Heart left ventricle (tissue), 16 donors: Measurements from ENCODE around the gene ARHGAP10. TPM values are rescaled to one million over a fixed set of nuclear protein-coding genes. Genes with fewer than 3 reads are reported as not detected.

Source experiments
- ATAC-seq, 4 donors: fragments of 200-7000 bp; cut with Tn5 transposase; one replicate each; pipeline ENCODE4 v1.9.1; 2020 to 2022; ENCODE audit warnings: moderate library complexity in 4 of 4, mild to moderate bottlenecking in 3 of 4, moderate number of reproducible peaks in 1 of 4
- DNase-seq, 5 donors: peaks; one replicate each; pipeline ENCODE4 v3.0.0-alpha.2; 2020
- H3K27ac ChIP-seq, 12 donors: fragments of 200-600 bp; sonication (generic) in 4 of 12; one replicate each; pipeline versions ENCODE4 v1.5.0 to v1.8.0; 2016 to 2022; ENCODE audit warnings: mild to moderate bottlenecking in 2 of 12
- H3K27me3 ChIP-seq, 9 donors: fragments of 200-600 bp; sonication (generic) in 2 of 9; one replicate each; pipeline versions ENCODE4 v1.5.1 to v1.8.0; 2016 to 2022; ENCODE audit warnings: mild to moderate bottlenecking in 3 of 9
- H3K36me3 ChIP-seq, 9 donors: fragments of 200-600 bp; sonication (generic) in 2 of 9; one replicate each; pipeline versions ENCODE4 v1.5.0 to v1.8.0; 2018 to 2022; ENCODE audit warnings: mild to moderate bottlenecking in 2 of 9
- H3K4me1 ChIP-seq, 12 donors: fragments of 200-600 bp; sonication (generic) in 4 of 12; one replicate each; pipeline versions ENCODE4 v1.5.0 to v1.8.0; 2016 to 2022; ENCODE audit warnings: mild to moderate bottlenecking in 3 of 12
- H3K4me3 ChIP-seq, 12 donors: fragments of 200-600 bp; sonication (generic) in 4 of 12; one replicate each; pipeline versions ENCODE4 v1.5.0 to v1.8.0; 2017 to 2022; ENCODE audit warnings: mild to moderate bottlenecking in 9 of 12, moderate library complexity in 4 of 12
- H3K9me3 ChIP-seq, 12 donors: fragments of 200-600 bp; sonication (generic) in 4 of 12; one replicate each; pipeline versions ENCODE4 v1.5.0 to v1.8.0; 2016 to 2022; ENCODE audit warnings: mild to moderate bottlenecking in 1 of 12
- CTCF ChIP-seq, 12 donors: fragments of 200-600 bp; sonication (generic) in 4 of 12; IDR thresholded peaks; one replicate each; pipeline versions ENCODE4 v1.5.0 to v1.8.0; 2018 to 2022; ENCODE audit warnings: antibody characterized with exemption in 12 of 12, mild to moderate bottlenecking in 5 of 12
- POLR2A ChIP-seq, 2 donors: fragments of 450-650 bp; IDR thresholded peaks; one replicate each; pipeline ENCODE4 v1.6.1; 2017; ENCODE audit warnings: antibody characterized with exemption in 2 of 2, mild to moderate bottlenecking in 2 of 2, moderate library complexity in 2 of 2
- WGBS, 4 donors: extraction: QIAGEN DNeasy Blood & Tissue Kit in 2 of 4; methylation state at CpG; one replicate each; pipeline versions ENCODE4 v1.1.5 to v1.1.7; 2013 to 2018; 5-methylcytosine and 5-hydroxymethylcytosine counted together
- intact Hi-C, 10 donors: fragments of 100-400 bp; cut with DNase I; formaldehyde crosslinking; loops; one replicate each; pipeline versions ENCODE4 v1.11.1 to v1.14.2; 2022
- polyA plus RNA-seq, 2 donors: library from polyadenylated mRNA; stranded (reverse); fragments of 200-250 nt; gene quantifications; one replicate each; pipeline ENCODE4 v1.2.3, GENCODE V29; 2013
- total RNA-seq, 9 donors: library from RNA; depleted of rRNA in 2 of 9; stranded (reverse); fragments of >200 nt in 2 of 9; fragmentation: NEBNext Ultra II Directional in 3 of 9; extraction: Animal tissue kit (Norgen Biotek cat#: 25700) in 3 of 9; gene quantifications; one replicate each; pipeline versions ENCODE4 v1.1.0 to v1.2.4, GENCODE V29; 2016 to 2023
- donor health status: ischemic (EF 13 %, LVEDD 7.1; RV severe dilation, severe dysfunction).
- donor health status: healthy with polysubstance abuse.
- donor health status: DM: no; HTN: yes; CAD: no.
- donor health status: DM: no; HTN: no; CAD: no.
- donor health status: ischemic (EF 25% LVEDD 6.9; RV normal size, moderate dysfunction).
- donor health status: ischemic (EF 25% LVEDD 5.7; RV mildly dilated, moderate dysfunction).
- donor health status: healthy.
- donor health status: DM: yes; HTN: yes; CAD: no.
- donor health status: ischemic (EF 35%, LVEDD 5.7; RV mildly dilated, moderate dysfunction).
- donor health status: nonischemic (EF 11% LVEDD 7.7; RV severe dilation, severe dysfunction).
- donor health status: DM: yes; HTN: yes; CAD: no.
- donor health status: PGD.
- donor health status: ischemic (EF 29% LVEDD 5.4; RV normal size, mild dysfunction).
- donor health status: nonischemic (EF 23%, LVEDD 6.1; RV moderate dilation, normal function).

The ARHGAP10 gene
- total and polyA plus RNA-seq, 11 donors, result 30.6 to 73.7 (median 51.7) TPM

- Histone ChIP-seq H3K27ac (peak overlapping the region in 1 of 12 donors; percentile 34), H3K4me3 (no peak overlapping the region), H3K9me3 (peaks cover 0 to 11% (median 0%) of the 10 kb centered on the region in 12 donors), H3K27me3 (no peaks in the 10 kb centered on the region), H3K36me3 (peaks cover 0 to 4% (median 0%) of the 10 kb centered on the region in 9 donors), H3K4me1 (peaks cover 0 to 30% (median 7%) of the 10 kb centered on the region in 12 donors)
- peak in 3 of 4 donors; percentile 28 to 57 (median 53) for ATAC-seq
- intact Hi-C loops, result no loop called here
- no peak for DNase-seq
- WGBS, 4 donors, result 56 to 66% (median 58%) methylated on average over 2 of the region's 2 CpGs
- TF ChIP-seq CTCF (IDR thresholded peaks at IDR 0.05) (no peak), POLR2A (IDR thresholded peaks at IDR 0.05) (no peak)
These were observed 298.4 kb downstream of the ARHGAP10 start for GRCh38 chr4:148030193-148030873.

GRCh38 chr4:148034813-148035212 lies 302.9 kb downstream of the ARHGAP10 start:
- no peak overlapping the region for H3K4me3 ChIP-seq
- peaks cover 0 to 4% (median 0%) of the 10 kb centered on the region in 9 donors for H3K36me3 ChIP-seq
- H3K27ac ChIP-seq, result no peak overlapping the region
- no peaks in the 10 kb centered on the region for H3K27me3 ChIP-seq
- DNase-seq (no peak), ATAC-seq (no peak)
- 41 to 49% (median 45%) methylated on average over 1 of the region's 1 CpG for WGBS, 4 donors
- intact Hi-C loops, result no loop called here
- TF ChIP-seq CTCF (IDR thresholded peaks at IDR 0.05), result no peak
- no peak for TF ChIP-seq POLR2A (IDR thresholded peaks at IDR 0.05)
- no peaks in the 10 kb centered on the region for H3K9me3 ChIP-seq
- H3K4me1 ChIP-seq, result peaks cover 0 to 40% (median 10%) of the 10 kb centered on the region in 12 donors

- Histone ChIP-seq H3K4me3 (no peak overlapping the region), H3K27ac (no peak overlapping the region), H3K36me3 (peaks cover 0 to 1% (median 0%) of the 10 kb centered on the region in 9 donors), H3K9me3 (no peaks in the 10 kb centered on the region), H3K27me3 (no peaks in the 10 kb centered on the region), H3K4me1 (peaks cover 0 to 35% (median 6%) of the 10 kb centered on the region in 12 donors)
- ATAC-seq (no peak), DNase-seq (no peak)
- TF ChIP-seq POLR2A (IDR thresholded peaks at IDR 0.05) (no peak), CTCF (IDR thresholded peaks at IDR 0.05) (no peak)
- 84 to 90% (median 88%) methylated on average over 7 of the region's 7 CpGs for WGBS, 4 donors
- intact Hi-C loops, result loop anchor here in 2 of 10 donors (5.0 kb wide), 2 partner anchors 34 to 49 kb away; no protein-coding TSS in a partner anchor
These were observed 309.9 kb downstream of the ARHGAP10 start for GRCh38 chr4:148041606-148042329.
